Duodenal mucosa (tissue), 2 donors: ENCODE results near the gene ZDHHC4.

ENCODE experiments used
- H3K27ac ChIP-seq: one replicate; pipeline ENCODE4 v1.7.0; 2013; ENCODE audit warnings: low read depth, low read length
- H3K27me3 ChIP-seq, 2 donors: one replicate each; pipeline ENCODE4 v1.7.0; 2013; ENCODE audit warnings: low read length in 2 of 2, control low read depth in 1 of 2; ENCODE audit not compliant: insufficient read depth in 2 of 2, control insufficient read depth in 1 of 2
- H3K36me3 ChIP-seq, 2 donors: one replicate each; pipeline ENCODE4 v1.7.0; 2013; ENCODE audit warnings: low read length in 2 of 2, control low read depth in 1 of 2; ENCODE audit not compliant: insufficient read depth in 2 of 2, control insufficient read depth in 1 of 2
- H3K4me1 ChIP-seq, 2 donors: one replicate each; pipeline ENCODE4 v1.7.0; 2013; ENCODE audit warnings: low read length in 2 of 2, control low read depth in 1 of 2; ENCODE audit not compliant: insufficient read depth in 2 of 2, control insufficient read depth in 1 of 2
- H3K4me3 ChIP-seq, 2 donors: one replicate each; pipeline ENCODE4 v1.7.0; 2013; ENCODE audit warnings: low read length in 2 of 2, low read depth in 1 of 2
- H3K9ac ChIP-seq, 2 donors: one replicate each; pipeline ENCODE4 v1.7.0; 2013; ENCODE audit warnings: low read length in 2 of 2, low read depth in 1 of 2
- H3K9me3 ChIP-seq, 2 donors: one replicate each; pipeline ENCODE4 v1.7.0; 2013; ENCODE audit warnings: low read length in 2 of 2, control low read depth in 1 of 2; ENCODE audit not compliant: control insufficient read depth in 1 of 2

ZDHHC4 gene

GRCh38 chr7:6542368-6542767, 34.9 kb upstream of the ZDHHC4 start:
- Histone ChIP-seq H3K9me3 (no peaks in the 10 kb centered on the region), H3K9ac (no peak overlapping the region), H3K36me3 (no peaks in the 10 kb centered on the region), H3K27me3 (no peaks in the 10 kb centered on the region), H3K27ac (no peak overlapping the region), H3K4me1 (no peaks in the 10 kb centered on the region), H3K4me3 (no peak overlapping the region)

DNA sequence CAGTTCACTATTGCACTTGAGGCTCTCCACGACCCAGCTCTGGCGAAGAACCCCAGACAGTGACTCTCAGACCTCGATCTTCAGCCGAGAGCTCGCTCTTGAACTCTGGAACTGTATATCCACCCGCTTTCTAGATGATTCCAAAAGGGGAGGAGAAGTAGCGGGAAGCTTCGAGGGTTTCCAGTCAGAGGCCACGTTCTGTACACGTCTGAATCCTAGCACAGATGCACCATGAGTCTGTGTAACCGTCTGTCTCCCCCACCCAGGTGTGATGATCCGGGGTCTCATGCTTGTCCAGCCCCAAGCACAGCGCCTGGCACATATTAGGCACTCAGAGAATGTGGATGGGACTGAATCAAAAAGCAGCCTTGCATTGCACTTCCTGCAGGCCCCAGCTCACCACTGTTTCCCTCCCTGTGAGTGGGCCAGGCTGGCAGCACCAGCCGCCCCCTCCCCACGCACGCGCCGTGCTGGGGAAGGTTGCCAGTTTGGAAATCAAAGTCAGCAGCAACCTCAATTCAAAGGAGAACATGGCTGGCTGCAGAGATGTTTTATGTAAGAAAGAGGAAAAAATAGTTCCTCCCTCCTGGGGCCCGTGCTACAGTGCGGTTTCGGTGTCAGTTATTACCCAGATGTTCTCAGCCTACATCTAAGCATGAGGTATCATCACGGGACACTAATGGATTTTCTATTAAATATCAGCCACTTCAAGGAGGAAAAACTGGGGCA, 31.7 kb upstream of the ZDHHC4 start:
- Histone ChIP-seq H3K27ac (no peak overlapping the region), H3K36me3 (no peaks in the 10 kb centered on the region), H3K9me3 (no peaks in the 10 kb centered on the region), H3K4me3 (no peak overlapping the region), H3K4me1 (no peaks in the 10 kb centered on the region), H3K9ac (no peak overlapping the region), H3K27me3 (no peaks in the 10 kb centered on the region)

DNA sequence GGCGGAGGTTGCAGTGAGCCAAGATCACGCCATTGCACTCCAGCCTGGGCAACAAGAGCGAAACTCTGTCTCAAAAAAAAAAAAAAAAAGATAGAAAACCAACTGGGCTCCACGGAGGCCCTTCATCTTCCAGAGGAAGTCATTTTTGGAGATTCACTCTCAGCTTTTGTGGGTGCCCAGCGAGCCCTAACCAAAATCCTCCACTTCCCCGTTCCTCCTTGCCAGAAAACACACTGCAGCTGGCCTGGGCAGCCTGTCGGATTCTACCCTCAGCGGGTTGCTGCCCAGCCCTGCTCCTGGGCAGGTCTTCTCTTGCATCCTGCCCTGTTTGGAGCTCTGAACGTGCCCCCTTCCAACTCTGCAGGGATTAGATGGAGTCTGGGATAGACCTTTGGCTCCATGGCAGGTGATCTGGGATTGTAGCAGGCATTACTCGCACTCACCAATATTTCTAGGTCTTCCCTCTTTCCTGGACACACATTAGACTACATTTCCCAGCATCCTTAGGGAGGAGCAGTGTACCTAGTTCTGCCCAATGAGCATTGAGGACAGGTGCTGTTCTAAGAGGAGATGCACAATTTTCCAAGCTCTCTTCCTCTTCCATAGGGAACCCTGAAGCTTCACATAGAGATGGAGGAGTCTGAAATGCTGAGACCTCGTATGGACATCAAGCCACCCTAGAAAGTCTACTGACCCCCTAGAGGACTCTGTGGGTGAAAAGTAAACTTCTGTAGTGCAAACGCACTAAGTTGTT, 30.6 kb upstream of the ZDHHC4 start:
- no peak overlapping the region for H3K27ac ChIP-seq
- no peaks in the 10 kb centered on the region for H3K27me3 ChIP-seq
- no peaks in the 10 kb centered on the region for H3K36me3 ChIP-seq
- H3K4me1 ChIP-seq: no peaks in the 10 kb centered on the region
- H3K9me3 ChIP-seq: no peaks in the 10 kb centered on the region
- H3K4me3 ChIP-seq: no peak overlapping the region
- no peak overlapping the region for H3K9ac ChIP-seq

DNA sequence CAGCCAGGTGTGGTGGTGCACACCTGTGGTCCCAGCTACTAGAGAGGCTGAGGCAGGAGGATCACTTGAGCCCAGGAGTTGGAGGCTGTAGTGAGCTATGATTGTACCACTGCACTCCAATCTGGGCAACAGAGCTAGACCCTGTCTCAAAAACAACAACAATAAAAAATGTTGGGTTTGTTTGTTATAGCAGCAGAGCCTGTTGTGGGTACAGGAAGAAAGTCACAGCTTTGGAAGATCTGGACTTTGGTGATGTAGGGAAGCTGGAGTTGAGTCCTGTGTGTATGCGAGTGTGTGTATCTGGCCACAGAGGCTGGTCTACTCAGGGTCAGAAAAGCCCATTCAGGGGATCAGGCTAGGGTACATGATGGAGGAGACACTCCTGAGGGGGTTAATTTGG, 29.9 kb upstream of the ZDHHC4 start:
- H3K4me1 ChIP-seq: no peaks in the 10 kb centered on the region
- H3K27ac ChIP-seq: no peak overlapping the region
- H3K36me3 ChIP-seq: no peaks in the 10 kb centered on the region
- no peak overlapping the region for H3K4me3 ChIP-seq
- H3K9me3 ChIP-seq: no peaks in the 10 kb centered on the region
- no peaks in the 10 kb centered on the region for H3K27me3 ChIP-seq
- H3K9ac ChIP-seq: no peak overlapping the region

GRCh38 chr7:6551016-6551511, 26.2 kb upstream of the ZDHHC4 start, which contains the start of gene GRID2IP:
Gene GRID2IP, minus strand, starts transcription at chr7:6551461. Its CDS starts 25 bp downstream, at chr7:6551436.
- Histone ChIP-seq H3K27me3 (no peaks in the 10 kb centered on the region), H3K9ac (no peak within 1 kb of the TSS), H3K4me3 (no peak within 1 kb of the TSS), H3K36me3 (no peaks in the 10 kb centered on the region), H3K4me1 (no peaks in the 10 kb centered on the region), H3K27ac (no peak within 1 kb of the TSS), H3K9me3 (no peaks in the 10 kb centered on the region)

DNA sequence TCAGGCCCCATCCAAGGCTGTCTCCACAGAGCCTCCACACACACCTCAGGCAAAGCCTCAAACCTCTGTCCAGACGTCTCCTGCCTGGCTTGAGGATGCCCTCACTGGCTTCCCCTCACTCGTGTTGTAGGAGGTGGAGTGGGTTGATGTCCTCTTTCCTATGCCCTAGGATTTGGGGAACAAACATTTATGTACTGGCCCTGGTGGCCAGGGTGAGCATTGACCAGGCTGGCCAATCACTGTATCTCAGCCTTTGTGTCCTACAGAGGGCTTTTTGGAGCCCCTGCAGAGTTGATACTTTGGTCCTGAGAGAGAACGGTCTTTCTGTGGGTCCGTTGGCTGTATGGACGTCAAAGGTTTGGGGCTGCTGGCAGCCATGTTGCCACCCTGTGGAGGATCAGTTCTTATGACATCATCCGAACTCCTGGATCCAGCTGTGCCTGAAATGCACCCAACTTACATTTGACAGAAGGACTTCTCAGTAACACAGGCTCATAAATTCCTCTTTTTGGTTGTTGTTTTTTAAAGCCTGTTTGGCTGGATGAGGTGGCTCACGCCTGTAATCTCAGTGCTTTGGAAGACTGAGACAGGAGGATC, 23.7 kb upstream of the ZDHHC4 start:
- no peaks in the 10 kb centered on the region for H3K4me1 ChIP-seq
- H3K27ac ChIP-seq: no peak overlapping the region
- no peaks in the 10 kb centered on the region for H3K36me3 ChIP-seq
- H3K4me3 ChIP-seq: no peak overlapping the region
- no peak overlapping the region for H3K9ac ChIP-seq
- no peaks in the 10 kb centered on the region for H3K9me3 ChIP-seq
- H3K27me3 ChIP-seq: no peaks in the 10 kb centered on the region

DNA sequence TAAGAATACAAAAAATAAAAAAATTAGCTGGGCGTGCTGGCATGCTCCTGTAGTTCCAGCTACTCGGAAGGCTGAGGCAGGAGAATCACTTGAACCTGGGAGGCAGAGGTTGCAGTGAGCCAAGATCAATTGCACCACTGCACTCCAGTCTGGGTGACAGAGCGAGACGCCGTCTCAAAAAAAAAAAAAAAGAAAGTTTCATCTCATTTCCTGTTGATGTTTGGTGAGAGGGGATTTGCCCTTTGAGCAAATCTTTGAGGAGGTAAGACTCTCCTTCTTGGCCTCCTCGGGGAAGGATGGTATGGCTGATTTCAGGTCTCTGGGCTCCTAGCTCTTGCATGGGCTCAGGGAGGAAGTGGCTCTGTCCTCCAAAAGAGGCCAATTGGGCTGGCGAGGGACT, 22.4 kb upstream of the ZDHHC4 start:
- Histone ChIP-seq H3K4me1 (no peaks in the 10 kb centered on the region), H3K27ac (no peak overlapping the region), H3K9me3 (no peaks in the 10 kb centered on the region), H3K4me3 (no peak overlapping the region), H3K36me3 (no peaks in the 10 kb centered on the region), H3K9ac (no peak overlapping the region), H3K27me3 (no peaks in the 10 kb centered on the region)

DNA sequence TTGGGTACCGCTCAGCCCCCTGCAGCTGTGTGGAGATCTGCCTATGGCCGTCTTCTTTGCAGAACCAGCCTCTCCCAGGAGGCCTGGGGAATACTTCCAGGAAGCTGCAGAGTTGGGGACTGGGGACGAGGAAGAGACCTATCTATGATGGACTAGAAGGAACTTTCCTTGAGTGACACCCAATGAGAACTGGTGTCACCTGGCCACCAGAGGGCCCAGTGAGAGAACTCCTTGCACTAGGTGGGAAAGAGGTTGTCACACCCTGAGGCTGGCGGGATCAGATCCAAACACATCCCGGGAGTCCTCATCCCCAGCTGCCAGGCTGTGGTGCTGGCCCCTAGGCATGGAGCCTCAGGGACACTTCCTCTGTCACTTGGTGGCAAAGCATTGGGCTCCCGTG, 21.1 kb upstream of the ZDHHC4 start:
- Histone ChIP-seq H3K36me3 (no peaks in the 10 kb centered on the region), H3K9me3 (no peaks in the 10 kb centered on the region)

DNA sequence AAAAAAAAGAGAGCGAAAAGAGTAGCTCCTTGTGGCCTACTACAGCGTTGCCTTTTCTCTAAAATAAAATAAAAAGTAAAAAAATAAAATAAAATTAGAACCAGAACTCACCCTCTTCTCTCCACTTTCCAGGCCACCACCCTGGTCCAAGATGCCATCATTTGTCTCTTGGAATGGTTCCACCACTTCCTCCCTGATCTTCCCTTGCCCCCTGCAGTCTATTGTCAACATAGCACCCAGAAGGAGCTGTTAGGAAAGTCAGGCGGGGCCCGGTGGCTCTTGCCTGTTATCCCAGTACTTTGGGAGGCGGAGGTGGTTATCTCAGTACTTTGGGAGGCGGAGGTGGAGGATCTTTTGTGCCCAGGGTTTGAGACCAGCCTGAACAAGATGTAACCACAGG, 18.4 kb upstream of the ZDHHC4 start:
- no peaks in the 10 kb centered on the region for H3K36me3 ChIP-seq
- H3K9ac ChIP-seq: no peak overlapping the region
- H3K9me3 ChIP-seq: no peaks in the 10 kb centered on the region
- no peak overlapping the region for H3K27ac ChIP-seq
- H3K27me3 ChIP-seq: no peaks in the 10 kb centered on the region
- no peaks in the 10 kb centered on the region for H3K4me1 ChIP-seq
- no peak overlapping the region for H3K4me3 ChIP-seq

More for the DNA sequence above, 21.1 kb upstream of the ZDHHC4 start:
- no peak overlapping the region for H3K4me3 ChIP-seq
- no peak overlapping the region for H3K27ac ChIP-seq
- H3K4me1 ChIP-seq: no peaks in the 10 kb centered on the region
- no peaks in the 10 kb centered on the region for H3K27me3 ChIP-seq
- no peak overlapping the region for H3K9ac ChIP-seq

GRCh38 chr7:6559896-6560295, 17.4 kb upstream of the ZDHHC4 start:
- Histone ChIP-seq H3K4me3 (no peak overlapping the region), H3K36me3 (no peaks in the 10 kb centered on the region), H3K9me3 (no peaks in the 10 kb centered on the region), H3K4me1 (no peaks in the 10 kb centered on the region), H3K27me3 (no peaks in the 10 kb centered on the region), H3K9ac (no peak overlapping the region), H3K27ac (no peak overlapping the region)
